GM19438 (cell line): ENCODE measurements around the gene PLSCR1.

Experiments
- ATAC-seq: cut with Tn5 transposase; IDR thresholded peaks from one replicate; pipeline ENCODE4 v1.9.1; 2021; ENCODE audit warnings: low read depth; ENCODE audit not compliant: unreplicated experiment

The PLSCR1 gene

GRCh38 chr3:146544002-146544928 lies at the start of gene PLSCR1:
PLSCR1 (minus strand) TSS chr3:146544607; CDS start chr3:146536552, 8,055 bp downstream.
- peak; percentile 90 for ATAC-seq

GRCh38 chr3:146593776-146594175 lies 49.4 kb upstream of the PLSCR1 start:
- ATAC-seq, result no peak

- no peak for ATAC-seq
These were observed 46.1 kb upstream of the PLSCR1 start for GRCh38 chr3:146590521-146590920.

- no peak for ATAC-seq
These were observed 45.6 kb upstream of the PLSCR1 start for GRCh38 chr3:146589899-146590508.

- no peak for ATAC-seq
These were observed 40.7 kb upstream of the PLSCR1 start for GRCh38 chr3:146585156-146585555.

- no peak for ATAC-seq
These were observed 37.6 kb upstream of the PLSCR1 start for GRCh38 chr3:146581951-146582467.

- no peak for ATAC-seq
These were observed 36.7 kb upstream of the PLSCR1 start for GRCh38 chr3:146581080-146581601.

GRCh38 chr3:146577662-146578061 lies 33.3 kb upstream of the PLSCR1 start:
- ATAC-seq, result no peak

GRCh38 chr3:146575636-146576035 lies 31.2 kb upstream of the PLSCR1 start:
- no peak for ATAC-seq

GRCh38 chr3:146574173-146574572 lies 29.8 kb upstream of the PLSCR1 start:
- ATAC-seq, result no peak

- ATAC-seq, result no peak
These were observed 24.9 kb upstream of the PLSCR1 start for GRCh38 chr3:146569314-146569713.

GRCh38 chr3:146566138-146566537 lies 21.7 kb upstream of the PLSCR1 start:
- no peak for ATAC-seq

GRCh38 chr3:146561879-146562278 lies 17.5 kb upstream of the PLSCR1 start:
- no peak for ATAC-seq

GRCh38 chr3:146561463-146561862 lies 17.1 kb upstream of the PLSCR1 start:
- ATAC-seq, result no peak

- no peak for ATAC-seq
These were observed 16.3 kb upstream of the PLSCR1 start for GRCh38 chr3:146560678-146561077.

- ATAC-seq, result no peak
These were observed 15.0 kb upstream of the PLSCR1 start for GRCh38 chr3:146559388-146559787.

- ATAC-seq, result no peak
These were observed 14.4 kb upstream of the PLSCR1 start for GRCh38 chr3:146558781-146559180.

GRCh38 chr3:146557745-146558144 lies 13.3 kb upstream of the PLSCR1 start:
- ATAC-seq, result no peak

GRCh38 chr3:146555311-146555710 lies 10.9 kb upstream of the PLSCR1 start:
- ATAC-seq, result no peak

GRCh38 chr3:146554151-146554760 lies 9.8 kb upstream of the PLSCR1 start:
- ATAC-seq, result no peak
